H1 (cell line): ENCODE data around the gene ASCC1. TPM values are rescaled to one million over a fixed set of nuclear protein-coding genes. Genes with fewer than 3 reads are reported as not detected.

Source experiments
- BRCA1 ChIP-seq: IDR thresholded peaks from 2 replicates; pipeline ENCODE4 v1.6.1; 2012; ENCODE audit warnings: low read depth, low read length, improper control_type of control experiment
- CHD7 ChIP-seq: fragments of 300-600 bp; sonication (generic); IDR thresholded peaks from 2 replicates; pipeline ENCODE4 v1.7.1; 2012; ENCODE audit warnings: low read length, moderate library complexity, mild to moderate bottlenecking, inconsistent platforms; ENCODE audit not compliant: insufficient replicate concordance
- CTCF ChIP-seq, 3 experiments: IDR thresholded peaks; 1 replicate in 2 of 3; 2 replicates in 1 of 3; pipeline versions ENCODE4 v1.5.1 to v1.6.1; 2011; ENCODE audit warnings: low read length in 3 of 3, mild to moderate bottlenecking in 3 of 3, inconsistent platforms in 2 of 3, low read depth in 1 of 3, moderate library complexity in 1 of 3; ENCODE audit not compliant: insufficient read depth in 1 of 3; ENCODE audit errors: control extremely low read depth in 1 of 3
- POLR2AphosphoS5 ChIP-seq: IDR thresholded peaks from 2 replicates; pipeline ENCODE4 v1.6.1; 2011; ENCODE audit warnings: low read depth, low read length
- RFX5 ChIP-seq: IDR thresholded peaks from 2 replicates; pipeline ENCODE4 v1.6.1; 2011; ENCODE audit warnings: low read depth, low read length, improper control_type of control experiment, borderline replicate concordance
- RNF2 ChIP-seq: fragments of 200-900, 300-1000 bp; sonication (generic); IDR thresholded peaks from 2 replicates; pipeline ENCODE4 v1.7.1; 2016; ENCODE audit warnings: borderline replicate concordance, low read depth, mild to moderate bottlenecking, antibody characterized with exemption, low read length; ENCODE audit not compliant: poor library complexity, severe bottlenecking; ENCODE audit errors: missing control alignments
- SIRT6 ChIP-seq: IDR thresholded peaks from one replicate; pipeline ENCODE4 v1.7.1; 2012; ENCODE audit warnings: low read length, inconsistent platforms
- YY1 ChIP-seq: IDR thresholded peaks from 2 replicates; pipeline ENCODE4 v1.6.1; 2011; ENCODE audit warnings: low read depth, mild to moderate bottlenecking, low read length
- polyA plus RNA-seq, 7 experiments: library from polyadenylated mRNA; depleted of rRNA in 3 of 7; stranded (reverse) in 5 of 7; unstranded in 2 of 7; fragments of >200 nt in 5 of 7; fragments of 200-250 nt in 2 of 7; gene quantifications; 1 replicate in 5 of 7; 2 replicates in 1 of 7; 4 replicates in 1 of 7; pipeline versions ENCODE4 v1.2.1 to v1.2.3, GENCODE V29; 2011 to 2013; ENCODE audit warnings: missing spikeins in 2 of 7, mixed read lengths in 2 of 7
- total RNA-seq: library from RNA; stranded (reverse); fragmentation: NEBNext Ultra II Directional; extraction: Animal tissue kit (Norgen Biotek cat#: 25700); gene quantifications from 2 replicates; pipeline ENCODE4 v1.2.1, GENCODE V29; 2021

The ASCC1 gene
- total and polyA plus RNA-seq, 2 of the 8 experiments (the other 6 are each of a cell fraction or from before 2014, with no cell fraction given): 25.6 to 35.8 TPM

- no peak for TF ChIP-seq CHD7
- no peak for TF ChIP-seq BRCA1
- TF ChIP-seq SIRT6: no peak
- no peak for TF ChIP-seq POLR2AphosphoS5
- TF ChIP-seq RNF2: no peak
- TF ChIP-seq CTCF (IDR thresholded peaks at IDR 0.05; ENCODE audit: control extremely low read depth in 1 of 3, insufficient read depth in 1 of 3, low read depth in 1 of 3, low read length in 3 of 3): no peak
- no peak for TF ChIP-seq YY1
- TF ChIP-seq RFX5: no peak
These were observed 83.2 kb downstream of the ASCC1 start (continued) for GRCh38 chr10:72132854-72133253.
